GM21825 (cell line): Measurements from ENCODE around the gene C16orf87.
A peak's percentile ranks its signal among the peaks of the same experiment; 100 is the strongest.
"Not testable (repeated sequence)": the region's sequence is repeated elsewhere in the genome, so short reads cannot be mapped to it uniquely, and the experiment has no call there.

Source experiments
- ATAC-seq: cut with Tn5 transposase; IDR thresholded peaks from one replicate; pipeline ENCODE4 v1.9.1; 2021; ENCODE audit warnings: mild to moderate bottlenecking, moderate library complexity; ENCODE audit not compliant: unreplicated experiment

Gene C16orf87

DNA sequence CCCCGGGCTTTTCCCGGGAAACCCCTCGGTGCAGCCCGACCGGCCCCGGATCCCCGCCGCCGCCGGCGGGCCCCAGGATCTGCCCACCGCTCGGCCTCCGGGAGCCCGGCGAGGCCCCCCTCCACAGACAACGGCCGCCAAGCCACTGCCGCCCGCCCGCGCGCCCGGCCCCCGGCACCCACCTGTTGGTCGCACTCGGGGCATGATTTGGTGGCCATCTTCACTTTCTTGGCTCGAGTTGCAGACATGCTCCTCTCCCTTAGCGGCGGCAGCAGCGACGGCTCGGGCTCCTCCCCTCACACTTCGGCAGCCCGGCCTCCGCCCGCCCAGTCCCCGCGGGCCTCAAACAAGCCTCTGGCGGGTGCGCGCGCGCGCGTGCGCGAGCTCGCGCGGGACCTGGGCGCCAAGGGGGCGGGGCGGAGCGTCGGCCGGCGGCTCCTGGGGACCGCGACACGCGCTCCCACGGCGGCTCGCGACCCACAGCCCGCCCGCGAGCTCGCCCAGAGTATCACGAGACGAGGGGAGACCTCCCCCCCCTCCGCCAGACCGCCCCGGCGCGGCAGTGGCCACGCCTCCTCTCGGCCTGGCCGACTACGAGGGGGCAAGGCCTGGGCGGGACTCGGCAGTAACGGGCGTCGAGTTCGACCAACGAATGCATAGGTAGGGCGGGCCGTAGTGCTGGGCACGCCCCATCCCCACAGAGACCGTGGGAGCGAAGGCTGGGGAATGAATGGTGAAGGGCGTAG lies at the start of gene C16orf87:
TSS of gene C16orf87 (minus strand) at position 279 of the 746 bp plus-strand sequence. CDS start at position 248, 31 bp downstream.
- peak; percentile 95 for ATAC-seq

DNA sequence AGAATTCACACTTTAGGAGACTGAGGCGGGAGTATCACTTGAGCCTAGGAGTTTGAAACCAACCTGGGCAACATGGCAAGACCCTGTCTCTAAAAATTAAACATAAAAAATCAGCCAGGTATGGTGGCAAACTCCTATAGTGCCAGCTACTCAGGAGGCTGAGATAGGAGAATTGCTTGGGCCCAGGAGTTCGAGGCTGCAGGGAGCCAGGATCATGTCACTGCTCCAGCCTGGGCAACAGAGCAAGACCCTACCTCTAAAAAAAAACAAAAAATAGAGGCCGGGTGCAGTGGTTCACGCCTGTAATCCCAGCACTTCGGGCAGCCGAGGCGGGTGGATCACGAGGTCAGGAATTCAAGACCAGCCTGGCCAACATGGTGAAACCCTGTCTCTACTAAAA lies 44.3 kb upstream of the C16orf87 start:
- no peak for ATAC-seq

DNA sequence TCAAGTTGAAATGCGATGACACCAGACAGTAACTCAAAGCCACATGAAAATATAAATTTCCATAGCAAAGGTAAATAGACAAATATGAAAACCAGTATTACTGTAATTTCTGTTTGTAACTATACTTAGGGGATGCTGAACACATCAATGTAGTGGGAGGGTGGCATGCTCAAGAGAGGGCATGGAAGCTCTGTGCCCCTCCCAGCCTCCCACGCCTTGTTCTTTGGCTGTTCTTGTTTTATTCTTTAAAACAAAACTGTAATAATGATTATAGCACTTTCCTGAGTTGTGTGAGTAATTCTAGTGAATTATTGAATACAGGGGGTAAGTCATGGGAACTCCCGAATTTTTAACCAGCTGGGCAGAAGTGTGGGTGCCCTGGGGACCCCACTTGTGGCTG lies 42.2 kb upstream of the C16orf87 start:
- ATAC-seq = no peak

GRCh38 chr16:46871597-46871996 lies 40.6 kb upstream of the C16orf87 start:
- no peak for ATAC-seq

- ATAC-seq = not testable (repeated sequence)
Observed at GRCh38 chr16:46868891-46869290, 37.9 kb upstream of the C16orf87 start.

- ATAC-seq = not testable (repeated sequence)
Observed at GRCh38 chr16:46867486-46867885, 36.5 kb upstream of the C16orf87 start.

- ATAC-seq = no peak
Observed at GRCh38 chr16:46866286-46866685, 35.3 kb upstream of the C16orf87 start.

- no peak for ATAC-seq
Observed at GRCh38 chr16:46862555-46863447, 31.8 kb upstream of the C16orf87 start.

DNA sequence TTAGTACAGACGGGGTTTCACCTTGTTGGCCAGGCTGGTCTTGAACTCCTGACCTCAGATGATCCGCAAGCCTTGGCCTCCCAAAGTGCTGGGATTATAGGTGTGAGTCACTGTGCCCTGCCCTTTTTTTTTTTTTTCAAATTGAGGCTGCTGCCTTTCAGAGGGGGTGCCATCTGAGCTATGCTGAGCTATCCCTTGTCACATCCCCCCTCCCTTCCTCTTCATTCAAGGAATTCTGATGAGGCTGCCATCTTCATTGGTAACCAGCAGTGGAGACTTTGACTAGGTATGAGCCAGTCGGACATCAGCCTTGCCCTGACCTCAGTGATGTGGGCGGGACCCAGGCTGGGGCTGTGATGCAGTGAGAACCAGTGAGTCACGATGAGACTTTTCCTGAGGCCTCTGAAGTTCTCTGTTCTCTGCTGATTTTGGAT lies 28.8 kb upstream of the C16orf87 start:
- ATAC-seq = no peak

- no peak for ATAC-seq
Observed at GRCh38 chr16:46858151-46858550, 27.2 kb upstream of the C16orf87 start.

DNA sequence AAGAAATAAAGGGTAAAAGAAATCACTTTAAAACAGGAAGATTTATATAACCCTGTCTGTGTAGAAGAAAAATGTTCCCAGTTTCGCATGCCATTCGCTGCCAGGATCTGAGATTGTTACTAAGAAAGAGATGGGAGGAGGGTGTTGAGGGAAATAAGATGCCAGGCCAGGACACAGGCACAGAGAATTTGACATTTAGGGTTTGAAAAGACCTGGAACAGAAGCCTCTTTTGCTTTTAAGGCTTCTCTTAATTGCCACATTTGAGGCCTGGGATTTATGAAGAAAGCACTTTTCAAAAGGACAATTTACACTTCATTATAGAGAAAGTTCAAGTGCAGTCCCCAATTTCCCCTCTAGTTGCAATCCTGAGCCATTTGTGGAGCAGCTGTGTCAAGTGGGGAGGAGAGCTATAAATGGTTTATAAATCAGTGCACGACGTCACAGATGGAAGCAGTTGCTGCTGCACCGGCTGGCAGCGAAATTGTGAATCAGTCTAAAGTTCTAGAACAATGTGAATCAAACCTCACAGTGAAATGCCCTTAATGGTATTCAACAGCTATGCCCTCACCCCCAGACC lies 26.5 kb upstream of the C16orf87 start:
- ATAC-seq = no peak

- no peak for ATAC-seq
Observed at GRCh38 chr16:46855389-46855788, 24.4 kb upstream of the C16orf87 start.

DNA sequence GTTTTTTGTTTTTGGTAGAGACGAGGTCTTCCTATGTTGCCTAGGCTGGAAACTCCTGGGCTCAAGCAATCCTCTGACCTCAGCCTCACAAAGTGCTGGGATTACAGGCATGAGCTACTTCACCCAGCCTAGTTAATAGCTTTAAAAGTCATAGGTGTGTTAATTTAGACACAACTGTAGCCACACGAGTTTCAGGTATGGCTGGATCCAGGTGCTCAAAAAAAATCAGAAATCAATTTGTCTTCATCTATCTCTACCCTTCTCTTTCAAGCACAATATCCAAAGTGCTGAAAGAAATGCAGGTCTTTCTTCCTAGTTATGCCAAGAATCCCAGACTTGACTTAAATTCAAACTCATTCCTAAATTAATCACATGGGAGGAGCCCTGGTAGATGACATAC lies 23.9 kb upstream of the C16orf87 start:
- no peak for ATAC-seq

DNA sequence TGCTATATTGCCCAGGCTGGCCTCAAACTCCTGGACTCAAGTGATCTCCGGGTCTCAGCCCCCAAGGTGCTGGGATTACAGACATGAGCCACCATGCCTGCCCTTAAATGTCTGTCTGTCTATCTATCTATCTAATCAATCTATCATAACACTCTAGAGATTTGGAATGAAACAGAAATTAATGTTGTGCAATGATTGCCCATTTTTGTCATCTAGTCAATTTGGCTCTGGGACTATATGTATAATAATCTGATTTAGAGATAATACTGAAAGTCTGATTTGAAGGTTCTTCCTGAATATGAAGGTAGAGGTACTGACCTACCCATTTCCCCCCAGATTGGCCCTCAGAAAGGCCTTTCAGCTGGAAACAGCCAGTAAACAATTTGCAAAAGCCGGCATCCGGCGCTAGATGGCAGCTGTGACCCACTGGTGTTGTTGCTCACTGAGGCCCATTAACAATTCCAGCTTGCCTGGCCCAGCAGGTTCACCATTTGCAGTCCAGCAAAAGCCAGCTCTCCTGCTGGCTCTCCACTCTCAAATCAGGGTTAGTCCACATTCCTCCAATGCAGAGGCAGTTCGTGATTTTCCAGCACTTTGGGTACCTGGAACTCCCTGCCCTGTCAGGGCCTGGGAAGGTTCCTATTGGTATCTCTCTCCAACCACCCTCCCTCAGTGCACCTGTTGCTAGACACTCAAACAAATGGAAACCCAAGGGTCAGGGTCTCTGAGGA lies 22.9 kb upstream of the C16orf87 start:
- no peak for ATAC-seq

- no peak for ATAC-seq
Observed at GRCh38 chr16:46852130-46852529, 21.1 kb upstream of the C16orf87 start.

DNA sequence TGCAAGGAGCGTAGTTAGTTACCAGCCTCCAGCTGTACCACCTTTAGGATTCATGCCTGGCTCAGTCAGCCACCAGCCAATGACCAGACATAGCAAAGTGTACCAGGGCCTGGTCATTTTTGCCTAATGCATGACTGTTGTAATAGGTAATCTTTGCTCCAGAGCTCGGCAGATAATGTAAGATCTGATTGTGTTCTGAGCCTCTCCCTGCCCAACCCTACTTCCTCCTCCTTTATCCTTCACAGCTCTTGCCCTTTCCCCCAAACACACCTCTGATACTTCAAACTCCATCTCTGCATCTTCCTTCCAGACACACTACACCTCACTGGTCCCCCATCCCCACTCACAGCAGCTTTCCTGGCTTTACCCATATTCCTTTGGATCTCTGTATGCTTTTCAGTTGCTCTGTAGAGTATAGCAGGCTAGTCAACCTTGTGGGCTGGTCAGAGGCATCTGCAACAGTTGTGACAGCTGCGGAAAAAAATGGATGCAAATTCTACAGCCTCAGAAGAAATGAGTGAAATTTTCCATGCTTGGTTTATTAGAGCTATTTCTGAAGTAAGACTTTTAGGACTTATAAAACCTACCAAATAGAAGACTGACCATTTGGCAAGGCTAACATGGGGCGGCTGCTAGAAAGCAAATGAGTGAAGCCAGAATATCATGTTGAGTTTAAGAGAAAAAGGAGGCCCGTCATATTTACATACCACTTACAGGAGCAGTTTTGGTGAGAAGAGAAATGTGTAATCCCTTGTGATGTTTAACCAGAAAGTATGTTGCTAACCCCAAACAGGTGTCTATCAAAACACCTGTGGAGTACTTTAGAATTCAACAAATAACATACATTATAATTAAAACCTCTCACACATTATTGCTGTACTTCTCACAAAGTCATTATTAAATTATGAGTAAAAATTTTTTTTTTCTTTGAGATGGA lies 19.9 kb upstream of the C16orf87 start:
- ATAC-seq = no peak

GRCh38 chr16:46848768-46849764 lies 18.1 kb upstream of the C16orf87 start:
- no peak for ATAC-seq

DNA sequence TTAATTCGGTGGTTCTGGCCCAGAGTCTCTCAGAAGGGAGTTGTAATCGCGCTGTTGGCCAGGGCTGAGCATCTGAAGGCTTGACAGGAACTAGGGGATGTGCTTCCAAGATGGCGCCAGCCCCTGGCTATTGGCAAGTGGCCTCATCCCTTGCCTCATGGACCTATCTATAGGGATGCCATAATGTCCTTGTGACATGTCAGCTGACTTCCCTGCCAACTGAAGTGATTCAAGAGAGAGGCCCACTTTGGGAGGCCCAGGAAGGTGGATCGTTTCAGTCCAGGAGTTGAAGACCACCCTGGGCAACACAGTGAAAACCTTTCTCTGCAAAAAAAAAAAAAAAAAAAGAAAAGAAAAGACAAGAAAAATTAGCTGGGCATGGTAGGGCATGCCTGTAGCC lies 15.0 kb upstream of the C16orf87 start:
- ATAC-seq = no peak

DNA sequence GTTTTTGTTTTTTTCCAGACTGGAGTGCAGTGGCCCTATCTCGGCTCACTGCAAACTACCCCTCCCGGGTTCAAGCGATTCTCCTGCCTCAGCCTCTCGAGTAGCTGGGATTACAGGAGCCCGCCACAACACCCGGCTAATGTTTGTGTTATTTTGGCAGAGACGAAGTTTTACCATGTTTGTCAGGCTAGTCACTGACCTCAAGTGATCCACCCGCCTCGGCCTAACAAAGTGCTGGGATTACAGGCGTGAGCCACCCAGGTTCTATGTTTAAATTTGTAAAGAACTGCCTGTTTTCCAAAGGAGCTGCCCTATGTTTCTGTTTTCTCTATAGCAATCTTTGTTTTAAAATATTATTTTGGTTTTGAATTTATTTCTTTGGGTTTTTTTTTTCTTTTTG lies 13.8 kb upstream of the C16orf87 start:
- ATAC-seq = no peak
